ENCODE measurements around the gene LGALS7B.

Gene LGALS7B

DNA sequence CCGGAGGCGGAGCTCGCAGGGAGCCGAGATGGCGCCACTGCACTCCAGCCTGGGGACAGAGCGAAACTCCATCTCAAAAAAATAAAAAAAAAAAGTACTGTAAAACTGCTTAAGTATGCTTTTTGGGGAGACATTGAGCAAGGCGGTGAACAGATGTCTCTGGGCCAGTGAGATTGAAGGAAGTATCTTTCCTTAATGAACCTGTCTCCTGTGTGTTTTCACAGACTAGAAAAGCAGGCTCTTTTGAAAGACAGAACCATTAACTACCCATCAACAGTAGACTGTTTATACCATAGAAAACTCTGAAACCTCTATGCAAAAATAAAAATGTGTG lies 44.1 kb downstream of the LGALS7B start:
- TF ChIP-seq EZH2phosphoT487 (conservative IDR thresholded peaks at IDR 0.05; ENCODE audit: low read length): no peak
- TF ChIP-seq, protein P1, sequence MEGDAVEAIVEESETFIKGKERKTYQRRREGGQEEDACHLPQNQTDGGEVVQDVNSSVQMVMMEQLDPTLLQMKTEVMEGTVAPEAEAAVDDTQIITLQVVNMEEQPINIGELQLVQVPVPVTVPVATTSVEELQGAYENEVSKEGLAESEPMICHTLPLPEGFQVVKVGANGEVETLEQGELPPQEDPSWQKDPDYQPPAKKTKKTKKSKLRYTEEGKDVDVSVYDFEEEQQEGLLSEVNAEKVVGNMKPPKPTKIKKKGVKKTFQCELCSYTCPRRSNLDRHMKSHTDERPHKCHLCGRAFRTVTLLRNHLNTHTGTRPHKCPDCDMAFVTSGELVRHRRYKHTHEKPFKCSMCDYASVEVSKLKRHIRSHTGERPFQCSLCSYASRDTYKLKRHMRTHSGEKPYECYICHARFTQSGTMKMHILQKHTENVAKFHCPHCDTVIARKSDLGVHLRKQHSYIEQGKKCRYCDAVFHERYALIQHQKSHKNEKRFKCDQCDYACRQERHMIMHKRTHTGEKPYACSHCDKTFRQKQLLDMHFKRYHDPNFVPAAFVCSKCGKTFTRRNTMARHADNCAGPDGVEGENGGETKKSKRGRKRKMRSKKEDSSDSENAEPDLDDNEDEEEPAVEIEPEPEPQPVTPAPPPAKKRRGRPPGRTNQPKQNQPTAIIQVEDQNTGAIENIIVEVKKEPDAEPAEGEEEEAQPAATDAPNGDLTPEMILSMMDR (IDR thresholded peaks at IDR 0.05; ENCODE audit: insufficient read depth, low read length, poor library complexity, severe bottlenecking): no peak
- H3K79me2 ChIP-seq (ENCODE audit: insufficient read depth, low read length): peaks cover 11% of the 10 kb centered on the region; the same call in 1 of the 2 replicates

DNA sequence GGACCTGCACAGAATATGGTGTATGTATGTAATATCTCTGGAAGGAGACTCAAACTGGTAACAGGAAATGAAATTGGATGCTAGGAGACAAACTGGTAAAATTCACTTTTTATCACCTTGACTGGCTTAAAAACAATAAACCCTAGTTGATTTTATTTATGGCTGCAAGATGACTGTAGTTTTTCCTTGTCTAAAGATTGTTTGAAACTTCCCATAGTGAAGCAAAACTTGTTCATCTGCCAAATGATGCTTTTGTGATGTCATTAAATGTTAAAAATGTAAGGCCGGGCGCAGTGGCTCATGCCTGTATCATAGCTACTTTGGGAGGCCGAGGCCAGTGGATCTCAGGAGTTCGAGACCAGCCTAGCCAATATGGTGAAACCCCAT lies 45.1 kb downstream of the LGALS7B start:
- Histone ChIP-seq H3K9ac (ENCODE audit: low read length) (no peak overlapping the region), H3K27ac (ENCODE audit: low read depth, low read length) (peak overlapping the region; percentile 38), H3K4me3 (ENCODE audit: insufficient read depth, low read length, poor library complexity, severe bottlenecking) (no peak overlapping the region), H3K4me2 (ENCODE audit: low read depth, low read length, poor library complexity, severe bottlenecking) (no peak overlapping the region), H3K27me3 (ENCODE audit: low read length) (no peaks in the 10 kb centered on the region), H2AFZ (ENCODE audit: low read depth, low read length, severe bottlenecking) (no peak overlapping the region), H3F3A (ENCODE audit: insufficient read depth) (peaks cover 53% of the 10 kb centered on the region), H3K36me3 (ENCODE audit: low read length) (peaks cover 8% of the 10 kb centered on the region; the same call in 1 of the 2 replicates), H3K9me3 (ENCODE audit: insufficient read depth, low read length) (no peaks in the 10 kb centered on the region), H4K20me1 (ENCODE audit: low read depth, low read length) (no peaks in the 10 kb centered on the region; the same call in 1 of the 2 replicates), H3K9me2 (replicated peaks; ENCODE audit: insufficient read depth, low read length) (no peaks in the 10 kb centered on the region), H3K79me2 (ENCODE audit: insufficient read depth, low read length) (peaks cover 11% of the 10 kb centered on the region; the same call in 1 of the 2 replicates)
- TF ChIP-seq, protein P1 (IDR thresholded peaks at IDR 0.05; ENCODE audit: insufficient read depth, low read length, poor library complexity, severe bottlenecking): no peak
- TF ChIP-seq EZH2phosphoT487 (conservative IDR thresholded peaks at IDR 0.05; ENCODE audit: low read length): no peak

More for the DNA sequence above, 44.1 kb downstream of the LGALS7B start:
- Histone ChIP-seq H3K36me3 (ENCODE audit: low read length) (peaks cover 4% of the 10 kb centered on the region; the same call in 1 of the 2 replicates), H3K27ac (ENCODE audit: low read depth, low read length) (peak overlapping the region; percentile 43), H3K4me3 (ENCODE audit: insufficient read depth, low read length, poor library complexity, severe bottlenecking) (no peak overlapping the region), H3K4me2 (ENCODE audit: low read depth, low read length, poor library complexity, severe bottlenecking) (no peak overlapping the region), H4K20me1 (ENCODE audit: low read depth, low read length) (no peaks in the 10 kb centered on the region; the same call in 1 of the 2 replicates), H3K9ac (ENCODE audit: low read length) (no peak overlapping the region), H3K9me2 (replicated peaks; ENCODE audit: insufficient read depth, low read length) (no peaks in the 10 kb centered on the region), H2AFZ (ENCODE audit: low read depth, low read length, severe bottlenecking) (no peak overlapping the region), H3K27me3 (ENCODE audit: low read length) (no peaks in the 10 kb centered on the region), H3F3A (ENCODE audit: insufficient read depth) (peaks cover 50% of the 10 kb centered on the region), H3K9me3 (ENCODE audit: insufficient read depth, low read length) (no peaks in the 10 kb centered on the region)

DNA sequence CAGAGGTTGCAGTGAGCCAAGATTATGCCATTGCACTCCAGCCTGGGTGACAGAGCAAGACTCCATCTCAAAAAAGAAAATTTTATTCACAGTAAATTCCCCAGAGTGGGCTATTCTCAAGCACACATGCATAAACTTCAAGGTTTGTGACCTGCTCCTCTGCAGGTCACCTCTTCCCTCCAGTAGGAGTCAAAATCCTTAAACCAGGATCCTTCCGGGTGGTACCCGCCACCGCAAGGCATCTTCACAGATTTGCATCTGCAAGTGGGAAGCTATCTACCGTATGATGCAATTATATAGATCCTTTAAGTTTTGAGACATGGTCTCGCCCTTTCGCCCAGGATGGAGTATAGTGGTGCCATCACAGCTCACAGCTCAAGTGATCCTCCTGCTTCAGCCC lies 45.6 kb downstream of the LGALS7B start:
- peaks cover 11% of the 10 kb centered on the region; the same call in 1 of the 2 replicates for H3K79me2 ChIP-seq (ENCODE audit: insufficient read depth, low read length)
- TF ChIP-seq EZH2phosphoT487 (conservative IDR thresholded peaks at IDR 0.05; ENCODE audit: low read length): no peak
- TF ChIP-seq, protein P1 (IDR thresholded peaks at IDR 0.05; ENCODE audit: insufficient read depth, low read length, poor library complexity, severe bottlenecking): no peak
- no peak overlapping the region for H3K4me3 ChIP-seq (ENCODE audit: insufficient read depth, low read length, poor library complexity, severe bottlenecking)
- H3K9ac ChIP-seq (ENCODE audit: low read length): no peak overlapping the region
- H3K4me2 ChIP-seq (ENCODE audit: low read depth, low read length, poor library complexity, severe bottlenecking): no peak overlapping the region
- peaks cover 58% of the 10 kb centered on the region for H3F3A ChIP-seq (ENCODE audit: insufficient read depth)
- no peaks in the 10 kb centered on the region for H3K9me2 ChIP-seq (replicated peaks; ENCODE audit: insufficient read depth, low read length)
- no peaks in the 10 kb centered on the region for H3K27me3 ChIP-seq (ENCODE audit: low read length)
- no peak overlapping the region; the same call in 1 of the 2 replicates for H3K27ac ChIP-seq (ENCODE audit: low read depth, low read length)
- peaks cover 13% of the 10 kb centered on the region; the same call in 1 of the 2 replicates for H3K36me3 ChIP-seq (ENCODE audit: low read length)
- no peak overlapping the region for H2AFZ ChIP-seq (ENCODE audit: low read depth, low read length, severe bottlenecking)
- peaks cover 4% of the 10 kb centered on the region; the same call in 1 of the 2 replicates for H4K20me1 ChIP-seq (ENCODE audit: low read depth, low read length)
- no peaks in the 10 kb centered on the region for H3K9me3 ChIP-seq (ENCODE audit: insufficient read depth, low read length)
